Body of pancreas (tissue), 4 donors: ENCODE results near the gene SLC5A8.

Experiments used
- POLR2A ChIP-seq, 3 donors: fragments of 450-650 bp; IDR thresholded peaks; one replicate each; pipeline ENCODE4 v1.6.1; 2016; ENCODE audit warnings: antibody characterized with exemption in 3 of 3, mild to moderate bottlenecking in 2 of 3
- TF ChIP-seq, protein P1 (sequence below), 7 experiments: fragments of 450-650 bp in 4 of 7; fragments of 200-600 bp in 3 of 7; sonication (generic) in 3 of 7; IDR thresholded peaks; one replicate each; pipeline ENCODE4 v1.5.1; 2016 to 2019; ENCODE audit warnings: antibody characterized with exemption in 7 of 7

DNA sequence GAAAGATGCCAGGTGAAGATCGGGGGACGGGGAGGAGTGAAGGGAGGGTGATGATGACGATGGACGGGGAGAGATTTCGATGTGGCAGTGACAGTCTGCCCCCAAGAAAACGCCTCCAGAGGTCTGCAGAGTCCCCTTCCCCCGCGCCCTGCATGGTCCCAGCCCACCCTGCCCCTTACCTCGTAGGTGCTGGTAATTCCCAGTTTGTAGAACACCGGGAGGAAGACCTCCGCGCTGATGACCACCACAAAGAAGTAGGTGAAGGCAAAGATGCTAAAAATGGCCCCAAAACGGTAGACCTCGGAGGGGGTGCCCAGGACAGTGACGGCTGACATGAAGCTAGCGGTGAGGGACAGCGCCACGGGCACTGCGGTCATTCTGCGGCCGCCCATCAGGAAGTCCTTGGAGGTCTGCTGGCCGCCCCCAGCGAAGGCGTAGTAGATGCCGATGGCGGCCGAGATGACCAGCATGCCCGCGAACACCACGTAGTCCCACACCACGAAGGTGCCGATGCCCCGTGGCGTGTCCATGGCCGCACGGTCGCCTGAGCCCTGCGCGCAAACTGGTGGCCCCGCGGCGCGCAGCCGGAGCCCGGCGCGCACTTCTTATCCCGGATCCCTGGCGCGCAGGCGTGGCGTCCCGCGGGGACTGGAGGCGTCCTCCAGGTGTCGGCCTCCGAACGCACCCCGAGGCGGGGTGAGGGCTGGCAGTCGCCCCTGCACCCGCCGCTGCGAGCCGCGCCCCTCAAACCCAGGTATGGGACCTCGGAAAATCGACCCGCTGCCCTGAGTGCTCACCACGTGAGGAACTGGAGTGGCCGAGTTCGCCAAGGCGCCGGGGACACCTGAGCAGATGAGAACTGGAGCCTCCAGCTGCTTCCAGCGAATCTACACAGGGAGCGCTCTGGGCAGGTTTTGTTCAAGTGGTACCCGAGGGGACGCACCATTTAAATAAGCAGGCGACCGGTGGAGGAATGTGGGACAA lies at the start of gene SLC5A8:
- peak in 1 of 3 donors; percentile 8 for TF ChIP-seq POLR2A (IDR thresholded peaks at IDR 0.05)
- TF ChIP-seq, protein P1, sequence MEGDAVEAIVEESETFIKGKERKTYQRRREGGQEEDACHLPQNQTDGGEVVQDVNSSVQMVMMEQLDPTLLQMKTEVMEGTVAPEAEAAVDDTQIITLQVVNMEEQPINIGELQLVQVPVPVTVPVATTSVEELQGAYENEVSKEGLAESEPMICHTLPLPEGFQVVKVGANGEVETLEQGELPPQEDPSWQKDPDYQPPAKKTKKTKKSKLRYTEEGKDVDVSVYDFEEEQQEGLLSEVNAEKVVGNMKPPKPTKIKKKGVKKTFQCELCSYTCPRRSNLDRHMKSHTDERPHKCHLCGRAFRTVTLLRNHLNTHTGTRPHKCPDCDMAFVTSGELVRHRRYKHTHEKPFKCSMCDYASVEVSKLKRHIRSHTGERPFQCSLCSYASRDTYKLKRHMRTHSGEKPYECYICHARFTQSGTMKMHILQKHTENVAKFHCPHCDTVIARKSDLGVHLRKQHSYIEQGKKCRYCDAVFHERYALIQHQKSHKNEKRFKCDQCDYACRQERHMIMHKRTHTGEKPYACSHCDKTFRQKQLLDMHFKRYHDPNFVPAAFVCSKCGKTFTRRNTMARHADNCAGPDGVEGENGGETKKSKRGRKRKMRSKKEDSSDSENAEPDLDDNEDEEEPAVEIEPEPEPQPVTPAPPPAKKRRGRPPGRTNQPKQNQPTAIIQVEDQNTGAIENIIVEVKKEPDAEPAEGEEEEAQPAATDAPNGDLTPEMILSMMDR (IDR thresholded peaks at IDR 0.05), result no peak
